Left lobe of liver (tissue), 2 donors: ENCODE measurements around the gene UST. TPM values are rescaled to one million over a fixed set of nuclear protein-coding genes. Genes with fewer than 3 reads are reported as not detected.
A peak's percentile ranks its signal among the peaks of the same experiment; 100 is the strongest.
"Not testable (repeated sequence)": the region's sequence is repeated elsewhere in the genome, so short reads cannot be mapped to it uniquely, and the experiment has no call there.

ENCODE experiments used
- ATAC-seq: fragments of 200-7000 bp; cut with Tn5 transposase; one replicate; pipeline ENCODE4 v1.9.1; 2020; ENCODE audit warnings: mild to moderate bottlenecking, moderate library complexity
- DNase-seq: peaks from one replicate; pipeline ENCODE4 v3.0.0-alpha.2; 2020; ENCODE audit warnings: low spot score
- total RNA-seq: library from RNA; stranded (reverse); gene quantifications from one replicate; pipeline ENCODE4 v1.2.1, GENCODE V29; 2021
- donor health status: DM: no; HTN: no; CAD: no; lungs with moderate emphysema.
- donor health status: DM: no; HTN: yes; CAD: no.

UST gene
- total RNA-seq, 1 donor from 2014 or later, result 0.58 TPM

DNA sequence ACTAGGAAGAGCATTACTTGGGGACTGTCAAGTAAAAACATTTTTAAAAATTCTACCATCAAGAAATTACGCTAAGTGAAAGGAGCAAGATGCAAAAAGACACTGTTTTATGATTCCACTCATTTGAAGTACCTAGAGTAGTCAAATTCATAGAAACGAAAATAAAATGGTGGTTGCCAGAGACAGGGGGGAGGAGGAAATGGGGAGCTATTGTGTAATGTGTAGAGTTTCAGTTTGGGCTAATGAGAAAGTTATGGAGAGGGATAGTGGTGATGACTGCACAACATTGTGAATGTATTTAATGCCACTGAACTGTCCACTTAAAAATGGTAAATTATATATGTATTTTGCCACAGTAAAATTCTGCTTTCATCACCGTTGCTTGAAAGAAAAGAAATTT, 83.8 kb downstream of the UST start:
- DNase-seq (no peak), ATAC-seq (no peak)

DNA sequence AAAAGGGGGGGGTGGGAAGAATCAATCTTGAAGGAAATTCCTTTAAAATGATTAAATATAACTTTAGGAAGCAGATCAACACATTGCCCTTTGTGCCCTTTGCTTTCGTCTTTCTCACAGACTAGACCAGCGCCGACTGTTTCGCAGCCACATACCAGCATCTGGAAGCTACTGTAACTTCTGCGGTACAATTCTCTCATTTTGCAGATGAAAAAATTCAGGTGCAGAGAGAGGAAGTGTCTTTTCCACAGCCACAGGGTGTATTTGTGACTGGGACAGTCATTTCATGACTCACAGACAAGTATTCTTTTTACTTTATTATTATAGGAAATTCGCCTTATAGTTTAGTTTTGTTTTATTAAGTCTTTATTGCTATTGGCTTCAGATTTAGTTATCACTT, 84.2 kb downstream of the UST start:
- no peak for ATAC-seq

DNA sequence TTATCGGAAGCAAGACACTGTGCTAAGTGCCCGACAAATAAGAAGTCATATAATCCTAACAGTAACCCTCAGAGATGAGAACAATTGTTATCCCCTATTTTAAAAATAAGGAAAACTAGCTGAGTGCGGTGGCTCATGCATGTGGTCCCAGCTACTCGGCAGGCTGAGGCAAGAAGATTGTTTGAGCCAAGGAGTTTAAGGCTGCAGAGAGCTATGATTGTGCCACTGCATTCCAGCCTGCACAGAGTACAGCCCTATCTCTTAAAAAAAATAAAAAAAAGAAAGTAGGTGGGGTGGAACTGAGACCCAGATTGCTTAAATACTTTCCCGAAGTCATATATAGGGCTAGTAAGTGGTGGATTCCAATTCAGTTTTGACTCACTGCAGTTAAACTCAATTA, 84.7 kb downstream of the UST start:
- DNase-seq (no peak), ATAC-seq (no peak)

More for the DNA sequence above, 84.2 kb downstream of the UST start:
- DNase-seq, result no peak

DNA sequence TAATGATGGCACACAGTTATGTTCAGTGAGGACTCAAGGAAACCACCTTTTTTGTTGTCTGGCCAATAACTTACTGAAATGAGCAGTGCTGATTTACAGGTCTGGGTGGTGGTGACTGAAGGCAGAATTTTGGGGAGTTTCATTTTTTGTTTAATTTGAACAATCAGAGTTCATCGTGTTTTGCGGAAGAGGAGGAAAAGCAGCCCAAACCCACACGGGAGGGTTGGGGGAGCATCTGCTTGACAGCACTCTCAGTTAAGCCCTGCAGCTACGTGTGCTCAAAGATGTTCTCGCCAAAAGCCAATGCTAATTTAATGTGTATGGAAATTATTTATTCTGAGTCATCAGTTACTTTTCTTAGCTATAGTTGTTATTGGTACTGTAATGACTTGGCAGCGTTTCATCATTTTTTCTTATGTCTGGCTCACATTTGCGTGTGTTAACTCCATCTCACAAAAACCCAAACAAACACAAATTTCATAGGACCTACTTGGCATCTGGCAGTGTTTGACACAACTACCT, 89.2 kb downstream of the UST start:
- no peak for DNase-seq
- ATAC-seq, result no peak

DNA sequence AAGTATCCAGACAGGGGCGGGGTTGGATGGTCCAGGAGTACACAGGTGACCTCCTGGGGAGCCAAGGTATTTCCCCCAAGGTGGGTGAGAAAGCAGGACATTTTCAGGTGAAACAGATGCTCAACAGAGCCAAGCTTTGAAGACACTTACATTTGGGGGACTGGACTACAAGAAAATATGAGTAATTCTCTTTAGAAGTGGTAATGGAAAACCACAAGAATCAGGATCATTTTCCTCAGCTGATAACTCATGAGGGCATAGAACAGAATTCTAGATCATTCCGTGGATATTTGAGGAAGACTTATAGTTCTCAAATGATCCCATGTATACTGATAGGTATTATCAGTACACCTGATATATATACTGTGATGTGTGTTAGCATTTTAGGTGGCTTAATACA, 89.9 kb downstream of the UST start:
- DNase-seq, result no peak
- ATAC-seq, result no peak

DNA sequence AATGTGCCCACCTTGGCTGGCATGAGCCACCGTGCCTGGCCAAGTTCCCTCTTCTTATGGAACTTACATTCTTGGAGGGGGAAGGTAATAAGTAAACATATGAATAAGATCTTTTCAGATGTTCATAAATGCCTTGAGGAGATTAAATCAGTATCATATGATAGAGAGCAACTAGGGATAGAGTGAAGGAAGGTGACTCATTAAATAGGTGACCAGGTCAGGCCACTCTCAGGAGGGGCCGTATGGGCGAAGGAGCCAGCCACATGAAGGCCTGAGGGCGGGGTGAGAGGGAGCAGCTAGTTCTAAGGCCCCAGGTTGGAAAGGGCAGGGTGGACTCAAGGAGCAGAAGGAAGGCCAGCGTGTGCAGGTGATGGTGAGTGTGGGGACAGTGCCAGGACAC, 91.1 kb downstream of the UST start:
- ATAC-seq (no peak), DNase-seq (no peak)

DNA sequence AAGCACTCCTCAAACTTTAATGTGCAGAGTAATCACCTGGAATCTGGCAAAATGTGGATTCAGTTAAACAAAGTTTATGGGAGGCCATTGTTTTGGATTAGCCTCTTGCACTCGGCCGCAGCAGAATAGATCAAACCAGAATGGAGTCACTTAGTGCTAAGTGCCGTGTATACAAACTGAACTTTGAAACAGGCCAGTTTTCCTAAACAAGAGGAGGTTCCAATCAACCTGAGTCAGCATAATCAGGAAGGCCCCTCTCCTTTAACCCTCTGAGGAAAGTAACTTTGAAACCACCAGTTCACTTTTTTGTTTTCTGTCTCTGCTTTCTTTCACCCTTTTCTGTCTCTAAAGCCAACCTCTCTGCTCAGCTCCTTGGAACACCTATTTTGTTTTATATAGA, 92.2 kb downstream of the UST start:
- DNase-seq (no peak), ATAC-seq (peak; percentile 64)

DNA sequence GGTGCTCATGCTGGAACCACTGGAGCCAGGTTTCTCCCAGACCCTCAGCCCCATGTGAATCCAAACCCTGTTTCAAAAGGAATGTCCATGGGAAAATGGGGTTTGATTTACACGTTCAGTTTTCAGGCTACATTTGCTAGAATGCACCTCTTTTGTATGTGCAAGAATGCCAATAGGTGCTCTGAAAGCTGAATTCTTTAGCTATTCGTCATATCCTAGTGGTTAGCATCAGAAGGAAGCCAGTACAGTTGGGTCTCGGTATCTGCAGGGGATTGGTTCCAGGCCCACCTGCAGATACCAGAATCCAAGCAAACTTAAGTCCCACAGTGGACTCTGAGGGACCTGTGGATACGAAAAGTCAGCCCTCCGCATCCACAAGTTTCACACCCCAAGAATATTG, 93.4 kb downstream of the UST start:
- no peak for DNase-seq
- no peak for ATAC-seq

DNA sequence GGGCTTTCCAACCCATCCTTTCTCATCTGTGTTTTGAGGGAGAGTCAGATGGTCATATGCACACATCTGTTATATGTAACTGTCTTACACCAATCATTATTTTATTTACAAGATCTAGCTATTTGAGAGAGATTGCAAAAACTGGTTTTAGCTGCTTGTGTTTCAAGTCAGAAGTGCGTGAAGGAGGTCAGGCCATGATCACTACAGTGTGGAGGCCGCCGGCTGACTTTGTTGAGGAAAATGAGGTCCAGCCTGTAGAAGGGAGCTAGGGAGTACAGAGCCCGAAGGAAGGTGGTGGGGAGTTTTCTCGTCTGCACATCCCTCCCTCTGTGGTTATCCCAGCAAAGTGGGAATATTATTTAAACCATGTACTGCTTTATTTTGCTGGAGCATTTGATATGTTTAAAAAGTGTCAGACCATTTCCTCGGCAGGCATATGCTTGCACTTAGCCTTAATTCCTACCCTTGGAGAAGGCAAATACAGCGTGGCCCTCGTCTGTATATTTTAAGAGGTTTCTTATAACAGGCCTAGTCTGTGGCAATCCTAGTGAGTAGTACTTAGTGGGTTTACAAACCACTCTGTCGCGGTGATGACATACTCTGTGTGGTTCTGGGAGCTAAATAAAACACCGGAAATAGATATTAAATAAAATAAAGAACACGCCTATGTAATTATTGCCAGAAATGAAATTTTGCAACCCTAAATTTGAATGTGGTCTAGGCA, 95.6 kb downstream of the UST start:
- DNase-seq, result no peak

DNA sequence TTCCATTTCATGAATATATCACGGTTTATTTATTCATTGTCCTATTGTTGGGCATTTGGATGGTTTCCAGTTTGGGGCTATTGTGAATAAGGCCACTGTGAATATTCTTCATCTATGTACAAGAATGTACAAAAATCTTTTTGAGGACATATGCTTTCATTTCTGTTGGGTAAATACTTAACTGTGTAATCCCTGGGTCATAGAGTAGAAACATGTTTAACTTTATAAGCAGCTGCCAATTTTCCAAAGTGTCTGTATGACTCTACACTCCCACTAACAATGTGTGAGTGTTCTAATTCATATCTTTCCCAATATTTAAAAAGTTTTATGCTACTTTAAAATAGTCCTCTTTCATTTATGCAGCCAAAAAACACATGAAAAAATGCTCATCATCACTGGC, 98.6 kb downstream of the UST start:
- DNase-seq (no peak), ATAC-seq (no peak)

More for the DNA sequence above, 95.6 kb downstream of the UST start:
- no peak for ATAC-seq

DNA sequence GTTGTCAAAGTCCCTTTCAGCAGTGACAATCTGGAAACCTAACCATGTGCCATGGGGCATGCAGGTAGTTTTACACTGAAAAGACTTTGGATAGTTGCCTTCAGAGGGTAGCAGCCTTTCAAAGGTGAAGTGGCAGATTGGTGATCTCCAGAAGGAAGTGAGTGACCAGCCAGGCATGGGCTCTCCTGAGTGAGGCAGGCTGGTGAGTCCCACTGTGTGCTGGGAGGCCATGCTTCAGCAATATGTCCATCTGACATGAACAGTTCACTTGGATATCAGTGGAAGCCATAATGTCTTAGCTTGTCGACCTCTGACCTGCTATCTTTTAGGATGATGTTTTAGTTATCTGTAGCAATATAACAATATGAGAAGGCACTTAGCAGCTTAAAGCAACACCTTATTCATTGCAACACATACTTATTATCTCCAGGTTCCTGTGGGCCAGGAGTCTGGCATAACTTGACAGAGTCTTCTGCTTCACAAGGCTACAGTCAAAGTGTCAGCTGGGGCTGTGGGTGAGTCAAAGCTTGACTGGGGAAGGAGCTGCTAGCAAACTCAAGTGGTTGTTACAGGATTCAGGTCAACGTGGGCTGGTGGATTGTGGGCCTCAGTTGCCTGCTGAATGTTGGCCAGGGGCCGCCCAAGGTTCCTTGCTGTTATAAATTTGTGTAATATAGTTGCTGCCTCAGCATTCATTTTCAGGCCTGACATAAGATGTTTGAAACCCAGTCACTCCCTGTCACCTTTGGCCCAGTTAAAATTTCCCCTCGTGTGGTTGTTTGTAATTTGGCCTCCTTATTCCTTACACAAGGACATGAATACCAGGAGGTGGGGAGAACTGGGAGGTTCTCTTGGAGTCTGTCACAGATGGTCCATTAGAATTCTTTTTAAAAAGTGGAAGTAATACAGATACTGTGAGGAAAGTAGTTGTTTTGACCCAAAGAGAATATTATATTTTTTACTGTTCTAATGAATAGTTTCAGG, 100.2 kb downstream of the UST start:
- ATAC-seq, result no peak
- no peak for DNase-seq

DNA sequence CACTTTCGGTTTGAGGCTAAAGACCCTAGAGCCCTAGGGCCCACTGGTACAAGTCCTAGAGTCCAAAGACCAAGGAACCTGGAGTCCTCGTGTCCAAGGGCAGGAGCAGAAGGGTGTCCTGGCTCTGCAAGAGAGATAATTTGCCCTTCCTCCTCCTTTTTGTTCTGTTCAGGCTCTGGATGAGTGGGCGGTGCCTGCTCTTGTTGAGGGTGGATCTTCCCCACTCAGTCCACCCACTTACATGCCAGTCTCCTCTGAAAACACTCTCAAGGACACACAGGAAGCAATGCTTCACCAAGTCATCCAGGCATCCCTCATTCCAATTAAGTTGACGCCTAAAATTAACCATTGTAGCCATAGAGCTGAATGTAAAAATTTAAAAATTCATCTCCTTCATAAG, 102.1 kb downstream of the UST start:
- DNase-seq, result no peak
- no peak for ATAC-seq

DNA sequence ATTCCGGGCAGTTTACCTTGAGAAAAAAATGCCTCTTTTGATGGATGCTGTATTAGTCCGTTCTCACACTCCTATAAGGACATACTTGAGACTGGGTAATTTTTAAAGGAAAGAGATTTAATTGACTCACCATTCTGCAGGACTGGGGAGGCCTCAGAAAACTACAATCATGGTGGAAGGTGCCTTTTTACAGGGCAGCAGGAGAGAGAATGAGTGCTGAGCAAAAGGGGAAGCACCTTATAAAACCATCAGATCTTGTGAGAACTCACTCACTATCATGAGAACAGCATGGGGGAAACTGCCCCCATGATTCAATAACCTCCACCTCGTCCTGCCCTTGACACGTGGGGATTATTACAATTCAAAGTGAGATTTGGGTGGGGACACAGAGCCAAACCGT, 102.6 kb downstream of the UST start:
- not testable (repeated sequence) for ATAC-seq

DNA sequence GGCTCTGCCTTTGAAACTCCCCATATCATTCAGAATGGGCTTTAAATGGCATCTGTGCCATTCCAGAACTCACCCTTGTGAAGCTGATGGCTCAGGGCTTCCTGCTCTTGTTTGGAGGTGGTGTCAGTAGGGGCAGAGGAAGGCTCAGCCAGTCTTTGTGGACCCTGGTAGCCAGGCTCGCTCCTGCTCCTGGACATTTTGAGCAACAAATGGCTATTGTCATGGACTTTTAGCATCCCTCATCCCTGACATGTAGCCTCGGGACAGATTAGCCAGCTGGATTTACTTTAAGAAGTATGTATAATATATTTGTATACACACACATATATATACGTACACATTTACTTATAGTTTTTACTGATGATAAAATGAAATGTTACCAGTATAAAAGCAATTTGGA, 104.1 kb downstream of the UST start:
- no peak for ATAC-seq

More for the DNA sequence above, 102.6 kb downstream of the UST start:
- not testable (repeated sequence) for DNase-seq

DNA sequence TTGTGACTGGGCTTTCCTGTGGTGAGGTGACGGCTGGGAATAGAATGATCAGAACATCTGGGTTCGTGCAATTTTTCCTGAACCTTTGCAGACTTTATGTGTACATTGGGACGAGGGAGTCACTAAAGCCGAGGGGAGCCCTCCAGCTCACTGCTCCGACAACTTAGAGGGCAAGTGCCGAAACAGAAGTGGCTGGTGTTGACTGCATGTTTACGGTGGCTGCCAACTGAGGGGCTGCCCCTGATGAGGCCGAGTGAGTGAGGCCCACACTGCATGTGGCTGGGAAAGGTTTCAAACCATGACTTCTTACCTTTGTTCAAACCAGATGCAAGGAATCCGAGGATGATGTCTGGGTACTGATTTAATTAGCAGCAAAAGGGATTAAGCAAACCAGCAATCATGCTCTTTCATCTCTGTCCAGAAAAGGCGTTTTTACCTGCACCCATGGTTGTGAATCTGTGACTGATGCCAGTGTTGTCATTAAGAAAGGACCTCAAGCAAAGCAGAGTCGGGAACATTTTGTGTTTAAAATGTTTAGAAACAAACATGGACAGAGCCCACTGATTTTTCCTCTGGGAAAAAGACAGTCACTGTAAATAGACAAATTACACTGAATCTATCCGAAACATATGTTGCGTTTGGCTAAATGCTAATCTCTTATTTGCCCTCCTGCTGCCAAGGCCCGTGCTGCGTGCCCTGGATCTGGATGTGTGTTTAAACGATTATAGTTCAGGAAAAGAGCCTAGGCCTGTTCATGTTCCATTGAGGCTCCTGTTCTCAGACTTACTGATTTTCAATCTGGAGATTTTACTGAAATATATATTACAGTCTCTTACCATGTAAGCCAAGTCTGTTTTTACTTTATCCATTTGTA, 105.1 kb downstream of the UST start:
- DNase-seq (no peak), ATAC-seq (no peak)

More for the DNA sequence above, 104.1 kb downstream of the UST start:
- no peak for DNase-seq

DNA sequence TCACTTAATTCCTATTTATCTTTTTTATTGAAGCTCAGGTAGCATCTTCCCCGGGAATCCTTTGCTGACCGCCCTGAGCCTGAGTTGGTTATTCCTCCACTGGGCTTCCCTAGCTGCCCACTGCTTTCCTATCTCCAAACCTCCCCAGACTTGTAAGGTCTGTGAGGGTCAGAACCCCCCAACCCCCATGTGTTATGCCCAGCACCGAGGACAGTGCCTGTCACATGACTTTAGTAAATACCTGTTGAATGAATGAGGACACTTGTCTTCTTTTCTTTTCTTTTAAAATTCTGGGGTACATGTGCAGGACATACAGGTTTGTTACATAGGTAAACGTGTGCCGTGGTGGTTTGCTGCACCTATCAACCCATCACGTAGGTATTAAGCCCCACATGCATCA, 105.9 kb downstream of the UST start:
- no peak for ATAC-seq
- no peak for DNase-seq

DNA sequence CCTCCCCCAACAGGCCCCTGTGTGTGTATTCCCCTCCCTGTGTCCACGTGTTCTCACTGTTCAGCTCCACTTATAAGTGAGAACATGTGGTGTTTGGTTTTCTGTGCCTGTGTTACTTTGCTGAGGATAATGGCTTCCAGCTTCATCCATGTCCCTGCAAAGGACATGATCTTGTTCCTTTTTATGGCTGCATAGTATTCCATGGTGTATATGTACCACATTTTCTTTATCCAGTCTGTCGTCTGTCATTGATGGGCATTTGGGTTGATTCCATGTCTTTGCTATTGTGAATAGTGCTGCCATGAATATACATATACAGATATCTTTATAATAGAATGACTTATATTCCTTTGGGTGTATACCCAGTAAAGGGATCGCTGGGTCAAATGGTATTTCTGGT, 106.3 kb downstream of the UST start:
- not testable (repeated sequence) for ATAC-seq, DNase-seq

DNA sequence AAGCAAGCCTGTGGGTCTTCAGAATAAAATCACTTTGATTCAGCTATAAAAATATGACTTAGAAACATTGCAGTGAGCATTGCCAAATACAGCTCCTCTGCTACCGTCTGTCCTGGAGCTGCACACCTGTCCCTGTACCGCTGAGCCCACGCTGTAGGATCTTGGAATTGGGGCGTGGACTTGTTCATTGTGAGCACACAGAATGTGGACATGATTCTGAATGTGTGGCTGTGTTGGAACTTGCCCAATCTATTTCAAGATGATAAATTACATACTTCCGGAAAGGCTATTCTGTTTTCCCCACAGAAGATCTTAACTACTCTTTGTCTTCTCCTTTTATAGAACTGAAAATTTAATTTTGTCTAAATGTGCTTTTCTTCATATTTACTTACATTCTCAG, 107.3 kb downstream of the UST start:
- ATAC-seq (no peak), DNase-seq (no peak)

DNA sequence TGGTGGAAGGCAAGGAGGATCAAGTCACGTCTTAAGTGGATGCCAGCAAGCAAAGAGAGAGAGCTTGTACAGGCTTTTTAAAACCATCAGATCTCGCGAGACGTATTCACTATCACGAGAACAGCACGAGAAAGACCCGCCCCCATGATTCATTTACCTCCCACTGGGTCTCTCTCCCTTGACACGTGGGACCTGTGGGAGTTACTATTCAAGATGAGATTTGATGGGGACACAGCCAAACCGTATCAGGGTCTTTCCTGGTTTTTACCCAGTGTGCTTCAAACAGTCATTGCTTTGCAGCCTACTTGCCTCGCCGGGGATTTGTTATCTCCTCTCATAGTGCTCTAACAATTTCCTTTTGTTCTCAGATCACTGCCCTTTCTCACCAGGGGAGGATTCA, 108.2 kb downstream of the UST start:
- no peak for ATAC-seq

DNA sequence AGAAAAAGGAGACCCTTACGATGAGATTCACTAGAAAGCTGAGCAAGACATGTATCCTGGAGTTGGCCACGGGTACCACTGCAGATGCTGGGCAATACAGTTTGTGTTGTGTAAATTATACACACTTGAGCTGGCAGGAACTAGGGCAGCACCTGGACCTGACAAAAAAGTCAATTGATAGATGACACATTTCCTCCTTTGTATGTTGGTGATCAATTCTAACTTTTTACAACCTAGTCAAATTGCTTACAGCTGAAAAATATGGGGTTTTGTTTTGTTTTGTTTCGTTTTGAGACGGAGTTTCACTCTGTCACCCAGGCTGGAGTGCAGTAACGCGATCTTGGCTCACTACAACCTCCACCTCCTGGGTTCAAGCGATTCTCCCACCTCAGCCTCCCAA, 108.9 kb downstream of the UST start:
- DNase-seq (no peak), ATAC-seq (no peak)

More for the DNA sequence above, 108.2 kb downstream of the UST start:
- no peak for DNase-seq
